MCF 10A (cell line): ENCODE data around the gene PALS1. TPM values are rescaled to one million over a fixed set of nuclear protein-coding genes. Genes with fewer than 3 reads are reported as not detected.

Experiments
- Bru-seq: library from RNA; stranded (reverse); fragments of 400-500 nt; gene quantifications from one replicate; lab custom pipeline; 2021; lab: Mats Ljungman, UMichigan
- BruChase-seq, 2 experiments: library from RNA; stranded (reverse); fragments of 400-500 nt; gene quantifications; one replicate each; lab custom pipeline; 2021; lab: Mats Ljungman, UMichigan
- BruUV-seq: library from RNA; stranded (reverse); fragments of 400-500 nt; replicated peaks from 2 replicates; lab custom pipeline; 2021; lab: Mats Ljungman, UMichigan
- CTCF ChIA-PET: fragments of 300-600 bp; sonication (Branson Sonifier 250); formaldehyde crosslinking; extraction: SDS; loops from one replicate; lab custom pipeline; 2021; ENCODE audit warnings: antibody characterized with exemption, inconsistent platforms; lab: Yijun Ruan, JAX
- POLR2A ChIA-PET: fragments of 300-600, 350-650 bp; sonication (Branson Sonifier 250); formaldehyde crosslinking; extraction: SDS; loops from one replicate; lab custom pipeline; 2020; ENCODE audit warnings: antibody characterized with exemption, inconsistent platforms; lab: Yijun Ruan, JAX
- DNase-seq: peaks from one replicate; pipeline ENCODE4 v3.0.0-alpha.2; 2018; ENCODE audit not compliant: unreplicated experiment
- H3K27ac Mint-ChIP-seq: one replicate; pipeline ENCODE4 v1.8.0; 2022; ENCODE audit warnings: mild to moderate bottlenecking, low read depth, mixed read lengths; ENCODE audit not compliant: unreplicated experiment
- H3K27me3 Mint-ChIP-seq: one replicate; pipeline ENCODE4 v1.8.0; 2022; ENCODE audit warnings: mixed read lengths; ENCODE audit not compliant: insufficient read depth, unreplicated experiment
- H3K36me3 Mint-ChIP-seq: one replicate; pipeline ENCODE4 v1.8.0; 2022; ENCODE audit warnings: mild to moderate bottlenecking, moderate library complexity, mixed read lengths; ENCODE audit not compliant: insufficient read depth, unreplicated experiment
- H3K4me1 Mint-ChIP-seq: one replicate; pipeline ENCODE4 v1.8.0; 2022; ENCODE audit warnings: mixed read lengths; ENCODE audit not compliant: insufficient read depth, unreplicated experiment
- H3K4me3 Mint-ChIP-seq: one replicate; pipeline ENCODE4 v1.8.0; 2022; ENCODE audit warnings: mild to moderate bottlenecking, moderate library complexity, mixed read lengths; ENCODE audit not compliant: unreplicated experiment
- H3K9me3 Mint-ChIP-seq: one replicate; pipeline ENCODE4 v1.8.0; 2022; ENCODE audit warnings: mixed read lengths; ENCODE audit not compliant: unreplicated experiment
- intact Hi-C: fragments of 100-400 bp; cut with micrococcal nuclease; formaldehyde crosslinking; loops from 2 replicates; pipeline ENCODE4 v1.14.1; 2022
- long read RNA-seq: library from polyadenylated mRNA; stranded (forward); transcript quantifications from one replicate; pipeline ENCODE4 v2.0.0, GENCODE V29; 2022
- total RNA-seq: library from RNA; stranded (reverse); gene quantifications from 2 replicates; pipeline ENCODE4 v1.2.3, GENCODE V29; 2022
- TF ChIP-seq, protein P1 (sequence below): fragments of 200-600 bp; IDR thresholded peaks from one replicate; pipeline ENCODE4 v1.8.0; 2022; ENCODE audit warnings: antibody characterized with exemption, mild to moderate bottlenecking; ENCODE audit not compliant: unreplicated experiment

The PALS1 gene
- 19.1 and 21.4 TPM in 2 replicates for total RNA-seq
- percentile 74 among the genes with signal in this experiment for Bru-seq, nascent RNA
- BruChase-seq, experiment 1, labeled RNA remaining after a 6-hour chase, result percentile 76 among the genes with signal in this experiment
- percentile 72 among the genes with signal in this experiment for BruChase-seq, experiment 2, labeled RNA remaining after a 2-hour chase
- long read RNA-seq, full-length matches to known transcripts, result 18 of 43 reads
- long read RNA-seq, partial matches to known transcripts, result 7 of 43 reads
- long read RNA-seq, other reads (novel, unspliced or antisense), result 18 of 43 reads

DNA sequence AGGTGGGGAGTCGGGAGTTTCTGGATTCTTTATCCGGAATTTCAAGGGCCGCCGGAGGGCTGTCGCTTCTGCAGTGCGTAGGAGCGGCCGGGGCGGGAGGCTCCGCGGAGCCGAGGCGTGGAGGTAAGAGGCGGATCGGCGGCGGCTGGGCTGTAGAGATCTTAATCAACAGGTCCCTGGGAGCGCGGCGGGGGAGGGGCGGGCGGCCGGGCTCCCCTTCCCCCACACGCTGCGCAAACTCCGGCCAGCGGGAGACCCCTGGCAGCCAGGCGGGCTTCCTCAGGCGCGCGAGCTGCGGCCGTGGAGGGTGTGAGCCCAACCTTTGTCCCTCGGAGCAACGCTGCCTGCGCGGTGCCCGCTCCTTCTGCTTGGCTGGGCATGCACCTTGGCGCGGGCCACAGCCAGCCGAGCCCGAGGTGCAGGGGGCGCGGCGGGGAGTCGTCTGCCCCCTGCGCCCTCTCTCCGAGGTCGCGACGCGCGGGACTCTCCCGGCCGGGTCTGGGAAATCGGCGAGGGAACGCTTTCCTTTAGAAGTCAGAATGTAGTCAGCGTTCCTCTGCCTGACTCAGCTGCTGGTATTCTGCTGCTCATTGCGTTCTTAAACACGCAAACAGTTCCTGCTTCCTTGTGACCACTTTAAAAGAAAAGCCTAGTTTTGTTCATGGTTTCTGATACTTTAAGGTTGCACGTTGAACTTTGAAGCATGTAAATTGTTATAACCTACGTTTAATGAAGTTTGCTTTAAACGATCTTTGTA is at the start of gene PALS1:
Gene PALS1 (plus strand): TSS at position 25 of the 757 bp plus-strand sequence. CDS start 37,736 bp downstream, outside the sequence.
- no peaks in the 10 kb centered on the region for H3K9me3 Mint-ChIP-seq
- DNase-seq, result peak; percentile 70
- peak within 1 kb of the TSS; percentile 80 for H3K4me3 Mint-ChIP-seq
- peaks cover 15% of the 10 kb centered on the region for H3K4me1 Mint-ChIP-seq
- TF ChIP-seq, protein P1, sequence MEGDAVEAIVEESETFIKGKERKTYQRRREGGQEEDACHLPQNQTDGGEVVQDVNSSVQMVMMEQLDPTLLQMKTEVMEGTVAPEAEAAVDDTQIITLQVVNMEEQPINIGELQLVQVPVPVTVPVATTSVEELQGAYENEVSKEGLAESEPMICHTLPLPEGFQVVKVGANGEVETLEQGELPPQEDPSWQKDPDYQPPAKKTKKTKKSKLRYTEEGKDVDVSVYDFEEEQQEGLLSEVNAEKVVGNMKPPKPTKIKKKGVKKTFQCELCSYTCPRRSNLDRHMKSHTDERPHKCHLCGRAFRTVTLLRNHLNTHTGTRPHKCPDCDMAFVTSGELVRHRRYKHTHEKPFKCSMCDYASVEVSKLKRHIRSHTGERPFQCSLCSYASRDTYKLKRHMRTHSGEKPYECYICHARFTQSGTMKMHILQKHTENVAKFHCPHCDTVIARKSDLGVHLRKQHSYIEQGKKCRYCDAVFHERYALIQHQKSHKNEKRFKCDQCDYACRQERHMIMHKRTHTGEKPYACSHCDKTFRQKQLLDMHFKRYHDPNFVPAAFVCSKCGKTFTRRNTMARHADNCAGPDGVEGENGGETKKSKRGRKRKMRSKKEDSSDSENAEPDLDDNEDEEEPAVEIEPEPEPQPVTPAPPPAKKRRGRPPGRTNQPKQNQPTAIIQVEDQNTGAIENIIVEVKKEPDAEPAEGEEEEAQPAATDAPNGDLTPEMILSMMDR, result no peak
- ChIA-PET CTCF (interaction anchor here (0.6 to 0.8 kb wide), 2 partner anchors 9 to 20 kb away, joined by 3 to 4 read pairs; no protein-coding TSS in a partner anchor), POLR2A (interaction anchor here (0.7 to 3.8 kb wide), 21 partner anchors 8 to 1983 kb away, joined by 3 to 33 read pairs (median 5); partner anchors contain the start of genes ATP6V1D, EIF2S1, GPHN and ZFYVE26)
- peak within 1 kb of the TSS; percentile 76 for H3K27ac Mint-ChIP-seq
- no peaks in the 10 kb centered on the region for H3K27me3 Mint-ChIP-seq
- no TSS peak for BruUV-seq
- no peaks in the 10 kb centered on the region for H3K36me3 Mint-ChIP-seq
- intact Hi-C loops, result loop anchor here (1.0 to 5.0 kb wide), 5 partner anchors 36 to 734 kb away; partner anchors contain the start of genes ATP6V1D and GPHN

DNA sequence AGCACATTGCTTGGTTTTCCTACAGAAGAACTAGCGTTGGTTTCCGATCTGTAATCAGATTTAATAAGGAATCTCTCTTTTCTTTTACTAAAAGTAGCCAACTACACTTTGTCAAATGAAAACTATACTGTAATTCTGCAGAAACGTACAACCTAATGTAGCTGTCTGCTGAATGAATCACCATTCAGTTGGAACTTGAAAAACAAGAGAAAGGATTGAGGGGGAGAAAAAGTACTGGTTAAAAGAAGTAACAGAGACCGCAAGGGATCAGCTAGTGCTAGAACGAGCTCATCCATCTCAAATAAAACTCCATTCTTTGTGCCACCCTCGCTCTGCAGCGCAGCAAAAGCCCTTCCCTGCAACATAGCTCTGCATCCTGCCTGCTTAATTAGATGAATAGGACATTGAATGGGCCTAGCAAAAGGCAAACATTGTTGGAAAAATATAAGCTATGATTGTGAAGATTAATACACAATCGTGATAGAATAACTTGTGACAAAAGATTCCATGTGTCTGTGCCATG is 49.4 kb upstream of the PALS1 start:
- H3K36me3 Mint-ChIP-seq, result peaks cover 4% of the 10 kb centered on the region
- H3K27ac Mint-ChIP-seq, result no peak overlapping the region
- CTCF ChIA-PET, result interaction anchor here (0.6 to 1.1 kb wide), 3 partner anchors 36 to 95 kb away, joined by 3 read pairs; no protein-coding TSS in a partner anchor
- no peak for DNase-seq
- H3K4me3 Mint-ChIP-seq, result no peak overlapping the region
- POLR2A ChIA-PET, result no interaction called here
- intact Hi-C loops, result no loop called here
- TF ChIP-seq, protein P1, result no peak
- BruUV-seq, result no TSS peak
- no peaks in the 10 kb centered on the region for H3K27me3 Mint-ChIP-seq
- H3K4me1 Mint-ChIP-seq, result no peaks in the 10 kb centered on the region
- no peaks in the 10 kb centered on the region for H3K9me3 Mint-ChIP-seq

DNA sequence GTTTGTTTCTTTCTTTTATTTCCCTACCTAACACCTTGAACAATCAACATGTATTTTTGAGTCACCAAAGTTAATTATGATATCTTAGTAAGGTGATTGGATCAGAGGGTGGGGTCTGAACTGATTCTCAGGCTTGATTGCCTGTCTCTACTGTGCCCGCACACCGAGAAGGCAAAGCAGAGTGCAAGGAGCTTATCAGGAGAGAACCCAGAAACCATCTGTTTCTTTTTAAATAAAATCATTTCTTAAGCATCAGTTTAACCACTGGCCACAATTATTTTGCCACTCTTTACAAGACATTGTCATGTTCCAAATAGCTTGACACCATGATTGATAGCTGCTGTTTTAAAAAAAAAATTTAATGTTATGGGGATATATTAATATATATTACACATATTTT is 48.9 kb upstream of the PALS1 start:
- no peaks in the 10 kb centered on the region for H3K27me3 Mint-ChIP-seq
- CTCF ChIA-PET, result interaction anchor here (1.1 kb wide), 1 partner anchor 94 kb away, joined by 3 read pairs; no protein-coding TSS in a partner anchor
- POLR2A ChIA-PET, result no interaction called here

More for the DNA sequence above, 48.9 kb upstream of the PALS1 start:
- TF ChIP-seq, protein P1, result no peak
- intact Hi-C loops, result no loop called here
- Mint-ChIP-seq H3K36me3 (peaks cover 4% of the 10 kb centered on the region), H3K27ac (no peak overlapping the region), H3K9me3 (no peaks in the 10 kb centered on the region), H3K4me3 (no peak overlapping the region), H3K4me1 (no peaks in the 10 kb centered on the region)
- DNase-seq, result no peak
- no TSS peak for BruUV-seq
